Tibial nerve (tissue), 4 donors: ENCODE data around the gene ADRA2B.

Experiments
- CTCF ChIP-seq, 5 experiments: fragments of 200-600 bp in 3 of 5; fragments of 450-650 bp in 2 of 5; sonication (generic) in 3 of 5; IDR thresholded peaks; one replicate each; pipeline ENCODE4 v1.5.1; 2016 to 2019; ENCODE audit warnings: antibody characterized with exemption in 5 of 5, mild to moderate bottlenecking in 3 of 5, moderate library complexity in 2 of 5
- EP300 ChIP-seq, 2 donors: sonication (generic); formaldehyde crosslinking; IDR thresholded peaks; one replicate each; pipeline ENCODE4 v1.6.1; 2017; ENCODE audit warnings: antibody characterized with exemption in 2 of 2, mild to moderate bottlenecking in 1 of 2
- POLR2A ChIP-seq, 2 donors: fragments of 450-650 bp; IDR thresholded peaks; one replicate each; pipeline ENCODE4 v1.6.1; 2017; ENCODE audit warnings: antibody characterized with exemption in 2 of 2, mild to moderate bottlenecking in 2 of 2, moderate library complexity in 2 of 2

GRCh38 chr2:96163415-96163767 is 47.0 kb upstream of the ADRA2B start:
- no peak for TF ChIP-seq CTCF (IDR thresholded peaks at IDR 0.05)
- TF ChIP-seq POLR2A (IDR thresholded peaks at IDR 0.05) = no peak
- TF ChIP-seq EP300 (IDR thresholded peaks at IDR 0.05) = no peak
